Measurements from ENCODE around the gene POLA1.

POLA1 gene

DNA sequence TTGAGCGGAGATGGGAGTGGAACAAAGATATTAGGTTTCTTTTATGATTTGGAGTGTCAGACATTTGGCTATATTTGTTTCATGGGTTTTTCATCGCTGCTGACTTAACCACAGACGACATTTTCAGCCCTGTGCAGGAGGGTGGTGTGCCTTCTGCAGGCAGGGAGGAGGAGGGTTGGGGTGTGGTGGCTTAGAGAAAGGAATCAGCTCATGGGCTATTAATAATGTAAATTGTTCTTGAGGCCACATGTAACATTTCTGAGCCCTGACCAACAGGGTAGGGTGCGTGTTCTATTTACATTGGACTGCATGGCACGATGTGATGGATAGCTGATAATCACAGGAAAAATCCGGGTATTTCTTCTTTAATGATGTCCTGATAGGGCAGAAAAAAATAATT is 67.6 kb downstream of the POLA1 start:
- H3K4me1 ChIP-seq (ENCODE audit: control insufficient read depth, low read depth, low read length), result no peaks in the 10 kb centered on the region
- no peak overlapping the region for H2BK15ac ChIP-seq (replicated peaks; ENCODE audit: low read depth)
- H3K9ac ChIP-seq (ENCODE audit: low read length), result no peak overlapping the region
- H3K79me1 ChIP-seq (ENCODE audit: low read length), result no peaks in the 10 kb centered on the region
- no peak overlapping the region for H3K56ac ChIP-seq (ENCODE audit: low read length)
- no peak overlapping the region for H4K5ac ChIP-seq (ENCODE audit: low read length)
- H3K79me2 ChIP-seq (ENCODE audit: control insufficient read depth, insufficient read depth, low read length), result no peaks in the 10 kb centered on the region
- no peak overlapping the region for H2BK5ac ChIP-seq (ENCODE audit: low read length)
- no peak overlapping the region for H2AK5ac ChIP-seq (ENCODE audit: low read length)
- no peak overlapping the region for H3K23ac ChIP-seq (ENCODE audit: low read length)
- DNase-seq, result no peak
- no peaks in the 10 kb centered on the region for H3K27me3 ChIP-seq (ENCODE audit: insufficient read depth, low read length, poor library complexity)
- no peak overlapping the region for H3K4ac ChIP-seq (ENCODE audit: low read depth, low read length)
- H4K8ac ChIP-seq (ENCODE audit: low read depth, low read length), result no peak overlapping the region
- H3K36me3 ChIP-seq (ENCODE audit: control insufficient read depth, insufficient read depth, low read length), result no peaks in the 10 kb centered on the region
- no peak overlapping the region for H3K4me2 ChIP-seq (ENCODE audit: low read length)
- WGBS (ENCODE audit: extremely low coverage, insufficient coverage, low lambda C conversion rate), result no CpG with 5 or more reads among the region's 6 CpGs
- no peak overlapping the region for H3K27ac ChIP-seq (ENCODE audit: low read depth, low read length)
- no peak overlapping the region for H3K18ac ChIP-seq (ENCODE audit: low read length)
- no peak overlapping the region for H3K4me3 ChIP-seq (ENCODE audit: low read length)
- H2BK120ac ChIP-seq (ENCODE audit: low read depth, low read length), result no peak overlapping the region

DNA sequence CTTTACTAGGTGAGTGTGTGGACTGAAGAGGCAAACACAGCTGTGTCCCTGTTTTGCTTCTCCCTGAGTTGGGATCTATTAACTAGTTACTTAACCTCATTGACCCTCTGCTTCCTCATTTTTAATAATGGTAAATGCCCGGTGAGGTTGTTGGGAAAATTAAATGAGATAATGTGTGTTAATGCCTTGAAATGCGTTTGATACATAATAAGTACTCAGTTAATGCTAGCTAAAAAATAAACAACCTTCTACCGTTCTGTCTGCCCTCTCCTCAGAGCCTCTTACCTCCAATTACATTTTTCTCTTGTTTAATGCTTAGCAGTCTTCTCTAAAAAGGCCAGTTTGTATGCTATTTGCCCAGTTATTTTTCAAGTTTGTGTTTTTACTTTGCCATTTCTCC is 70.3 kb downstream of the POLA1 start:
- no peak overlapping the region for H3K9ac ChIP-seq (ENCODE audit: low read length)
- no peaks in the 10 kb centered on the region for H3K36me3 ChIP-seq (ENCODE audit: control insufficient read depth, insufficient read depth, low read length)
- no peaks in the 10 kb centered on the region for H3K79me2 ChIP-seq (ENCODE audit: control insufficient read depth, insufficient read depth, low read length)
- H3K4me3 ChIP-seq (ENCODE audit: low read length), result no peak overlapping the region
- H3K27ac ChIP-seq (ENCODE audit: low read depth, low read length), result no peak overlapping the region
- DNase-seq, result no peak
- no peak overlapping the region for H3K56ac ChIP-seq (ENCODE audit: low read length)
- no peak overlapping the region for H4K5ac ChIP-seq (ENCODE audit: low read length)
- no peak overlapping the region for H2BK120ac ChIP-seq (ENCODE audit: low read depth, low read length)
- no peak overlapping the region for H2AK5ac ChIP-seq (ENCODE audit: low read length)
- H4K8ac ChIP-seq (ENCODE audit: low read depth, low read length), result no peak overlapping the region
- H3K79me1 ChIP-seq (ENCODE audit: low read length), result no peaks in the 10 kb centered on the region
- no peak overlapping the region for H3K23ac ChIP-seq (ENCODE audit: low read length)
- no peak overlapping the region for H2BK15ac ChIP-seq (replicated peaks; ENCODE audit: low read depth)
- no peak overlapping the region for H2BK5ac ChIP-seq (ENCODE audit: low read length)
- no peak overlapping the region for H3K18ac ChIP-seq (ENCODE audit: low read length)
- no peak overlapping the region for H3K4me2 ChIP-seq (ENCODE audit: low read length)
- H3K4ac ChIP-seq (ENCODE audit: low read depth, low read length), result no peak overlapping the region
- H3K27me3 ChIP-seq (ENCODE audit: insufficient read depth, low read length, poor library complexity), result no peaks in the 10 kb centered on the region
- WGBS (ENCODE audit: extremely low coverage, insufficient coverage, low lambda C conversion rate), result no CpG with 5 or more reads among the region's 3 CpGs
- H3K4me1 ChIP-seq (ENCODE audit: control insufficient read depth, low read depth, low read length), result no peaks in the 10 kb centered on the region

DNA sequence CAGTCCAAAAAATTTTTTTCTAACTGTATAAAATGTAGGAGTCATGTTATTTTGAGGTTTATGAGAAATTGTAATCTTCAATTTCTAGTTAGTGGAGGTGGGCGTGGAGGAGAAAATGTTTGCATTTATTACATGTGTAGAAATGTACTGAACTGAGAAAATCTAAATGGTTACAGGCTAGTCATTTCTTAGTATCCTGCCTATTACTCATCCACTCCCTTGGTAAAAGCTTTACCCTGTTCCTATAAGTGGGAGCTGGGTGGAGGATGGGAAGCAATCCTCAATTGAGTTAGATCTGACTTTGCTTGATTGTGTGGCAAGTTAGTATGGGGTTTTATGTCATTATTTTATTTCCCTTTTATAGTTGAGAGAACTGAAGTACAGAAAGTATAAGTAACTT is 73.8 kb downstream of the POLA1 start:
- Histone ChIP-seq H3K36me3 (ENCODE audit: control insufficient read depth, insufficient read depth, low read length) (no peaks in the 10 kb centered on the region), H3K4me2 (ENCODE audit: low read length) (no peak overlapping the region), H3K9ac (ENCODE audit: low read length) (no peak overlapping the region), H3K4me1 (ENCODE audit: control insufficient read depth, low read depth, low read length) (no peaks in the 10 kb centered on the region), H3K27ac (ENCODE audit: low read depth, low read length) (no peak overlapping the region), H2AK5ac (ENCODE audit: low read length) (no peak overlapping the region), H3K4me3 (ENCODE audit: low read length) (no peak overlapping the region), H4K5ac (ENCODE audit: low read length) (no peak overlapping the region), H2BK120ac (ENCODE audit: low read depth, low read length) (no peak overlapping the region), H4K8ac (ENCODE audit: low read depth, low read length) (no peak overlapping the region), H3K79me1 (ENCODE audit: low read length) (no peaks in the 10 kb centered on the region), H3K27me3 (ENCODE audit: insufficient read depth, low read length, poor library complexity) (no peaks in the 10 kb centered on the region), H3K23ac (ENCODE audit: low read length) (no peak overlapping the region), H3K4ac (ENCODE audit: low read depth, low read length) (no peak overlapping the region), H2BK5ac (ENCODE audit: low read length) (no peak overlapping the region), H2BK15ac (replicated peaks; ENCODE audit: low read depth) (no peak overlapping the region), H3K18ac (ENCODE audit: low read length) (no peak overlapping the region), H3K56ac (ENCODE audit: low read length) (no peak overlapping the region), H3K79me2 (ENCODE audit: control insufficient read depth, insufficient read depth, low read length) (no peaks in the 10 kb centered on the region)
- WGBS (ENCODE audit: extremely low coverage, insufficient coverage, low lambda C conversion rate), result 100% methylated on average over 1 of the region's 1 CpG
- DNase-seq, result no peak

DNA sequence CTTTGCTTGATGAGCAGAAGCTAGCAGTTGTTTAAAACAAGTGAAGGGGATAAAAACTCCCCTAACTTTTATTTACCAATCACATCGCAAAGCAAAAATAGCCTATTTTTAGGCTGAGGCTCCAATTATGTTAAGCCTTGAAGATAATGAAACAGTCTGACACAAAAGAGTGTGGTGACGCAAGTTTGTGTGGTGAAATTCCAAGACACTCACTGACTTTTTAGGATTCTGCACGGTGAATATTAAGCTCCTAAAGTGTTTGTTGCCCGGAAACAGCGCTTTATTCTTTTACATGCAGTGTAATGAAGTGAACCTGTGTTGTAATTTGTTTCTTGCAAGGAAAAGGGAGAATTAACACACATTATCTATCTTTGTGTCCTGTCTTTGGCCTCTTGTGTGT is 74.8 kb downstream of the POLA1 start:
- H3K36me3 ChIP-seq (ENCODE audit: control insufficient read depth, insufficient read depth, low read length), result no peaks in the 10 kb centered on the region
- no CpG with 5 or more reads among the region's 5 CpGs for WGBS (ENCODE audit: extremely low coverage, insufficient coverage, low lambda C conversion rate)
- H3K23ac ChIP-seq (ENCODE audit: low read length), result no peak overlapping the region
- no peak overlapping the region for H3K27ac ChIP-seq (ENCODE audit: low read depth, low read length)
- DNase-seq, result no peak
- no peak overlapping the region for H2BK5ac ChIP-seq (ENCODE audit: low read length)
- no peak overlapping the region for H2BK120ac ChIP-seq (ENCODE audit: low read depth, low read length)
- H2AK5ac ChIP-seq (ENCODE audit: low read length), result no peak overlapping the region
- H3K4me1 ChIP-seq (ENCODE audit: control insufficient read depth, low read depth, low read length), result no peaks in the 10 kb centered on the region
- no peaks in the 10 kb centered on the region for H3K27me3 ChIP-seq (ENCODE audit: insufficient read depth, low read length, poor library complexity)
- no peak overlapping the region for H3K4me3 ChIP-seq (ENCODE audit: low read length)
- H4K8ac ChIP-seq (ENCODE audit: low read depth, low read length), result no peak overlapping the region
- H3K79me2 ChIP-seq (ENCODE audit: control insufficient read depth, insufficient read depth, low read length), result no peaks in the 10 kb centered on the region
- no peak overlapping the region for H3K56ac ChIP-seq (ENCODE audit: low read length)
- no peak overlapping the region for H3K18ac ChIP-seq (ENCODE audit: low read length)
- H3K4ac ChIP-seq (ENCODE audit: low read depth, low read length), result no peak overlapping the region
- H3K9ac ChIP-seq (ENCODE audit: low read length), result no peak overlapping the region
- no peak overlapping the region for H2BK15ac ChIP-seq (replicated peaks; ENCODE audit: low read depth)
- no peak overlapping the region for H3K4me2 ChIP-seq (ENCODE audit: low read length)
- H4K5ac ChIP-seq (ENCODE audit: low read length), result no peak overlapping the region
- no peaks in the 10 kb centered on the region for H3K79me1 ChIP-seq (ENCODE audit: low read length)

DNA sequence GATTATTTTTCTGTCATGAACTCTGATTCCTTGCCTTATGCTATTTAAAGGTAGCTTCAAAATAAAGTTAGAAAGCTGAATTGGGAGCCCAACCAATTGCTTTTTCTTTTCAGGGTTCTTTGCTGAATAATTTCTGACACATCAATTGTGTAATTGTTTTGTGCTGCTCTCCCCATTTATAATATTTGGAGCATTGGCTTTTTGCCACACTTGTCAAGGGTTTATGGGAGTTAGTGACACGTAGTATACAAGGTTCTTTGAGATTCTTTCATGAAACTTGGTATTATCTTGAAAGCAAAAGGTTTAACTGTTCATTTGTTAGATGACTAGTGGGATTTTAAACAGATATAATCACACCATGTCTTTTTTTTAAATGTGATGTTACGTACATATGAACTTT is 80.9 kb downstream of the POLA1 start:
- no peak for DNase-seq
- H3K4ac ChIP-seq (ENCODE audit: low read depth, low read length), result no peak overlapping the region
- H3K27me3 ChIP-seq (ENCODE audit: insufficient read depth, low read length, poor library complexity), result no peaks in the 10 kb centered on the region
- no peaks in the 10 kb centered on the region for H3K79me2 ChIP-seq (ENCODE audit: control insufficient read depth, insufficient read depth, low read length)
- no peaks in the 10 kb centered on the region for H3K4me1 ChIP-seq (ENCODE audit: control insufficient read depth, low read depth, low read length)
- no peak overlapping the region for H4K8ac ChIP-seq (ENCODE audit: low read depth, low read length)
- H3K4me3 ChIP-seq (ENCODE audit: low read length), result no peak overlapping the region
- no CpG with 5 or more reads among the region's 2 CpGs for WGBS (ENCODE audit: extremely low coverage, insufficient coverage, low lambda C conversion rate)
- no peak overlapping the region for H3K56ac ChIP-seq (ENCODE audit: low read length)
- H3K23ac ChIP-seq (ENCODE audit: low read length), result no peak overlapping the region
- H2BK15ac ChIP-seq (replicated peaks; ENCODE audit: low read depth), result no peak overlapping the region
- H3K79me1 ChIP-seq (ENCODE audit: low read length), result no peaks in the 10 kb centered on the region
- no peak overlapping the region for H3K18ac ChIP-seq (ENCODE audit: low read length)
- H3K36me3 ChIP-seq (ENCODE audit: control insufficient read depth, insufficient read depth, low read length), result no peaks in the 10 kb centered on the region
- no peak overlapping the region for H2BK120ac ChIP-seq (ENCODE audit: low read depth, low read length)
- no peak overlapping the region for H3K27ac ChIP-seq (ENCODE audit: low read depth, low read length)
- no peak overlapping the region for H2BK5ac ChIP-seq (ENCODE audit: low read length)
- H2AK5ac ChIP-seq (ENCODE audit: low read length), result no peak overlapping the region
- H3K9ac ChIP-seq (ENCODE audit: low read length), result no peak overlapping the region
- no peak overlapping the region for H3K4me2 ChIP-seq (ENCODE audit: low read length)
- H4K5ac ChIP-seq (ENCODE audit: low read length), result no peak overlapping the region

DNA sequence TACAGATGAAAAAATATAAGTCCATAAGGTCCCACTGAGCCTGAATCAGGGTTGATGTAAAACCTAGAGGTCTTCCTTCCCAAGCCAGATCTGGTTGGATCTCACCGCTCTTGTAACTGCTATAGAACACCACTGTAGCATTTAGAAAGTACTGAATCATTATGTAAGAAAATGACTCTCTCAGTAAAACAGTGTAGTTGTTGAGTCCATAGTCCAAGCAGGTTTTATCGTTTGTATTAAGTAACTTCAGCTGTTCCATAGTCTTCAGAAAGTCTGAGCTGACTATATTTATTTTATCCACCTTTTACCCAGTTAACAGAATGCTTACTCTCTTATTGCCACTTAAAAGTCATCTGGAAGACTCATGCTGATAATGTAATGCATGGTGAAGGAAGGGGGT is 82.2 kb downstream of the POLA1 start:
- Histone ChIP-seq H3K18ac (ENCODE audit: low read length) (no peak overlapping the region), H3K4me2 (ENCODE audit: low read length) (no peak overlapping the region), H3K56ac (ENCODE audit: low read length) (no peak overlapping the region), H2BK5ac (ENCODE audit: low read length) (no peak overlapping the region), H3K27ac (ENCODE audit: low read depth, low read length) (no peak overlapping the region), H2AK5ac (ENCODE audit: low read length) (no peak overlapping the region), H3K79me2 (ENCODE audit: control insufficient read depth, insufficient read depth, low read length) (no peaks in the 10 kb centered on the region), H3K79me1 (ENCODE audit: low read length) (no peaks in the 10 kb centered on the region), H3K4ac (ENCODE audit: low read depth, low read length) (no peak overlapping the region), H3K4me1 (ENCODE audit: control insufficient read depth, low read depth, low read length) (no peaks in the 10 kb centered on the region), H3K23ac (ENCODE audit: low read length) (no peak overlapping the region), H3K4me3 (ENCODE audit: low read length) (no peak overlapping the region), H3K27me3 (ENCODE audit: insufficient read depth, low read length, poor library complexity) (no peaks in the 10 kb centered on the region), H4K8ac (ENCODE audit: low read depth, low read length) (no peak overlapping the region), H3K9ac (ENCODE audit: low read length) (no peak overlapping the region), H4K5ac (ENCODE audit: low read length) (no peak overlapping the region), H3K36me3 (ENCODE audit: control insufficient read depth, insufficient read depth, low read length) (no peaks in the 10 kb centered on the region), H2BK120ac (ENCODE audit: low read depth, low read length) (no peak overlapping the region), H2BK15ac (replicated peaks; ENCODE audit: low read depth) (no peak overlapping the region)
- no peak for DNase-seq
- no CpG with 5 or more reads among the region's 2 CpGs for WGBS (ENCODE audit: extremely low coverage, insufficient coverage, low lambda C conversion rate)
